ENCODE measurements around the gene TXNL1. TPM values are rescaled to one million over a fixed set of nuclear protein-coding genes. Genes with fewer than 3 reads are reported as not detected.
"Not testable (repeated sequence)": the region's sequence is repeated elsewhere in the genome, so short reads cannot be mapped to it uniquely, and the experiment has no call there.

TXNL1 gene
- total RNA-seq = 10 to 100 TPM; 66.4 to 85.4 TPM

- ATAC-seq = peak; percentile 97 to 99
- peaks cover 0 to 9% of the 10 kb centered on the region in 2 donors for H3K9me3 Mint-ChIP-seq
- peaks cover 23 to 34% of the 10 kb centered on the region in 2 donors for H3K36me3 Mint-ChIP-seq
- H3K27ac Mint-ChIP-seq = peak within 1 kb of the TSS; percentile 98 to 99
- peak; percentile 96 to 98 for DNase-seq (ENCODE audit: low spot score in 2 of 2)
Observed at GRCh38 chr18:56638232-56639103, at the start of gene TXNL1. Gene TXNL1 (minus strand): TSS chr18:56638592. CDS start chr18:56638440, 152 bp downstream.

DNA sequence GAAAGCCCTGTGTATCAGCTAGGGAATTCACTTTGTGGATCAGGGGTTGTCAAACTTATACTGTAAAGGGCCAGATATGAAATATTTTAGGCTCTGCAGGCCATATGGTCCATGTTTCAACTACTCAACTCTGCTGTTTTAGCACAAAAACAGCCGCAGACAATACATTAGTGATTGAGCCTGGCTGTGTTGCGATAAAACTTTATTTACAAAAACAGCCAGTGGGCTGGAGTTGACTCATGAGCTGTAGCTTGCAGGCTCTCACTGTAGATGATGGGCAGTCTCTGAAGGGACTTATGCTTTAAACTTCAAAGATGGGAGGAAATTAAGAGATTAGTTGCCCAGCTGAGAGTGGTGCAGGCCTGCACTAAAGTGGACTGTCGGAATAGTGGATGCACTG is 45.9 kb upstream of the TXNL1 start:
- ATAC-seq (no peak), DNase-seq (ENCODE audit: low spot score in 2 of 2) (no peak)
- no peaks in the 10 kb centered on the region for H3K36me3 Mint-ChIP-seq
- H3K9me3 Mint-ChIP-seq = no peaks in the 10 kb centered on the region
- H3K27ac Mint-ChIP-seq = no peak overlapping the region

- no peaks in the 10 kb centered on the region for H3K9me3 Mint-ChIP-seq
- ATAC-seq (no peak), DNase-seq (ENCODE audit: low spot score in 2 of 2) (no peak)
- H3K36me3 Mint-ChIP-seq = peaks cover 10% of the 10 kb centered on the region in 2 donors
- H3K27ac Mint-ChIP-seq = no peak overlapping the region
Observed at GRCh38 chr18:56678836-56679565, 40.6 kb upstream of the TXNL1 start.

- no peak for DNase-seq (ENCODE audit: low spot score in 2 of 2)
- Mint-ChIP-seq H3K27ac (no peak overlapping the region), H3K9me3 (no peaks in the 10 kb centered on the region), H3K36me3 (peaks cover 10% of the 10 kb centered on the region in 2 donors)
- no peak for ATAC-seq
Observed at GRCh38 chr18:56676639-56677038, 38.2 kb upstream of the TXNL1 start.

DNA sequence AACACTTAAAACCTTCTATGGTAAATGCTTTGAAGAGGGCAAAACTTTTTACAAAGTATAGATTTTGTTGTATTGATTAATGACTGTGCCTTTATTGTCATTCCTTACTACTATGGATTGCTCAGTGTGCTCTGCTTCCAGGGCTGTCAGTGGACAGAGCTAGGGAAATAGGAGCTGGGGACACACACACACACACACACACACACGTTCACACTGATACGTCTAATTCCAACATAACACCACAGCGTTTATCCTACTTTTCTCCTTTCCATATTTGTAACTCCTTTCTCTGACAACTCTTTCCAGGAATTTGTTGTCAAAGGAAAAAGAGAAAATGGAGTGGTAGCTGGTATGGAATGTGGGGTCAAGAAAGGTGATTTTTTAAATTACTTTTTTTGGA is 34.6 kb upstream of the TXNL1 start:
- H3K36me3 Mint-ChIP-seq = peaks cover 5 to 6% of the 10 kb centered on the region in 2 donors
- ATAC-seq = no peak
- H3K27ac Mint-ChIP-seq = no peak overlapping the region
- DNase-seq (ENCODE audit: low spot score in 2 of 2) = no peak
- H3K9me3 Mint-ChIP-seq = no peaks in the 10 kb centered on the region

DNA sequence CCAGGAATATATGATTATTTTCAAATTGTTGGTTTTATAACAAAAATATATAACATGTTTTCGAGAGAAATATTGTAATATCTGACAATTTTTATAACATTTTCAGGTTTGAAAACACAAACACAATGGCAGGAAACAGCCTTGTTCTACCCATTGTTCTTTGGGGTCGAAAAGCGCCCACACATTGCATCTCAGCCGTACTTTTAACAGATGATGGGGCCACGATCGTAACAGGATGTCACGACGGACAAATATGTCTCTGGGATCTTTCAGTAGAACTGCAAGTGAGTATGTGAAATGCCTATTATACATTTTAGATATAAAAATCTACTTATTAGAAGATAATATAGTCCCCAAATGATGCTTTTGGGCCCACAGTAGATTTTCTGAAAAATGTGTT is 34.0 kb upstream of the TXNL1 start:
- no peak for DNase-seq (ENCODE audit: low spot score in 2 of 2)
- H3K9me3 Mint-ChIP-seq = no peaks in the 10 kb centered on the region
- H3K36me3 Mint-ChIP-seq = no peaks in the 10 kb centered on the region
- H3K27ac Mint-ChIP-seq = no peak overlapping the region
- ATAC-seq = no peak

- DNase-seq (ENCODE audit: low spot score in 2 of 2) (no peak), ATAC-seq (no peak)
- no peak overlapping the region for H3K27ac Mint-ChIP-seq
- H3K9me3 Mint-ChIP-seq = no peaks in the 10 kb centered on the region
- H3K36me3 Mint-ChIP-seq = peaks cover 11% of the 10 kb centered on the region in 2 donors
Observed at GRCh38 chr18:56662902-56663301, 24.5 kb upstream of the TXNL1 start.

- Mint-ChIP-seq H3K27ac (no peak overlapping the region), H3K36me3 (peaks cover 11% of the 10 kb centered on the region in 2 donors), H3K9me3 (no peaks in the 10 kb centered on the region)
- DNase-seq (ENCODE audit: low spot score in 2 of 2) (no peak), ATAC-seq (no peak)
Observed at GRCh38 chr18:56662502-56662901, 24.1 kb upstream of the TXNL1 start.

DNA sequence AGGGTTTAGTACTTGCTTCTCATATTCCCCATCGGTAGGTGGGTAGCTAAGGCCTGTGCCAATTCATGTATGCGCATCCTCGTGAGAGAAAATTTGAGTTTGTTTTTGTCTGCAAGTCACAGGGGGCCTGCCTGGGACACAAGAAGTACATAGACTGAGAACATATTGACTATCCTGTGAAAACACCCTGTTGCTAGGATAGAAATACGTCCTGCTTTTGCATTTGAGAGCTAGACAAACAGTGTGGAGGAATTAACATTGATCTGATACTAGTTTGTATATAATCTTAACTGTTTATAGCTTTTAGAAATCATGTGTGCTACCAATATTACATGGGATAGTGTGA is 23.6 kb upstream of the TXNL1 start:
- ATAC-seq = no peak
- H3K36me3 Mint-ChIP-seq = peaks cover 11% of the 10 kb centered on the region in 2 donors

DNA sequence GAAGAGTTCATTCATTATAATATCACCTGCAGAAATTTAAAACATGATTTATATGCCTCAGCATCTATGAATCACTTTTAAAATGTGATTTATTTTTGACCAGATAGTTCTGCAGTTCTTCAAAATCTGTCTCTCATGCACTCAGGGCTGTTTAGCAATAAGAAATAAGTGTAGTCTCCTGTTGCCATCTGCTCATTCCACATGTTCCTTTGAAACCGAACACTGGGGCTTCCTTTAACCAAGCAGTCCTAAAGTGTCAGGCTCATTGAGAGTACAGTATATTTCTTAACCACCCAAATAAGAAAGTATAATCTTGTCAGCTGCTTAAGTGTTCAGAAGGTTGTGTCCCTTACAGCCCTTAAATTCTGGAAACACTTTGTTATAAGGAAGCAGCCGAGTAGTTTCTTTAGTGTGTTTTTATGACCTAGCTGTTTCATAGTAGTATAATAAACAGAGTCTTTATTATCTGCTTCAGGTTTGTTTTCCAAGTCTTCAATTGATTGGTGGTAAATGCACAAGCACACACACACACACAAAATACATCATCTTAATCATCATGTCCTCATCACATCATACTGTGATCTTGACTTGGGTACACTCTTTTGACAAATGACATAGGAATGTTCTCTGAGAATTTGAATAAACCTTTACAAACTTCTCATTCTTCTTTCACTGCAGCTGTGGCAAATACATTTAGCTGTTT is 23.1 kb upstream of the TXNL1 start:
- ATAC-seq (no peak), DNase-seq (ENCODE audit: low spot score in 2 of 2) (no peak)
- Mint-ChIP-seq H3K36me3 (peaks cover 11% of the 10 kb centered on the region in 2 donors), H3K9me3 (no peaks in the 10 kb centered on the region), H3K27ac (no peak overlapping the region)

More for the DNA sequence above, 23.6 kb upstream of the TXNL1 start:
- Mint-ChIP-seq H3K9me3 (no peaks in the 10 kb centered on the region), H3K27ac (no peak overlapping the region)
- no peak for DNase-seq (ENCODE audit: low spot score in 2 of 2)

DNA sequence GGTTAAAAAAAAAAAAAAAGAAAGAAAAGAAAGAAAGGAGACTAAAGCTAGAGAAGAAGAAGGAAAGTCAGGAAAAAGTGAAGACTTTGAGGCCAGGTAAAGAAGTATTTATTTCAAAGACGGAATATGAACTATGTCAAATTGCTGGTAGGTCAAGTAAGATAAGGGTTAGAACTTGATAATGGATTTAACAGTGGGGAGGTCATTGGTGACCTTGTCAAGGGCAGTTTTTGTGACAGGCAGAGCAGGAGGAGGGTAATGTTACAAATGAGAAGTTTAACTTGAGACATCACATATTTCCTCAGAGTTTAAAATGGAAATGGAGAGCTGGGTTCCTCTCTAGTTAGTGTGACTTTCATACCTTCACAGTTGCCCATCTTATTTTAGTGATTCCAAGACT is 22.3 kb upstream of the TXNL1 start:
- H3K9me3 Mint-ChIP-seq = no peaks in the 10 kb centered on the region
- DNase-seq (ENCODE audit: low spot score in 2 of 2) = no peak
- H3K27ac Mint-ChIP-seq = no peak overlapping the region
- ATAC-seq = no peak
- H3K36me3 Mint-ChIP-seq = peaks cover 11% of the 10 kb centered on the region in 2 donors

GRCh38 chr18:56659111-56659510 is 20.7 kb upstream of the TXNL1 start:
- ATAC-seq (no peak), DNase-seq (ENCODE audit: low spot score in 2 of 2) (no peak)
- Mint-ChIP-seq H3K9me3 (no peaks in the 10 kb centered on the region), H3K36me3 (peaks cover 11 to 19% of the 10 kb centered on the region in 2 donors), H3K27ac (no peak overlapping the region)

DNA sequence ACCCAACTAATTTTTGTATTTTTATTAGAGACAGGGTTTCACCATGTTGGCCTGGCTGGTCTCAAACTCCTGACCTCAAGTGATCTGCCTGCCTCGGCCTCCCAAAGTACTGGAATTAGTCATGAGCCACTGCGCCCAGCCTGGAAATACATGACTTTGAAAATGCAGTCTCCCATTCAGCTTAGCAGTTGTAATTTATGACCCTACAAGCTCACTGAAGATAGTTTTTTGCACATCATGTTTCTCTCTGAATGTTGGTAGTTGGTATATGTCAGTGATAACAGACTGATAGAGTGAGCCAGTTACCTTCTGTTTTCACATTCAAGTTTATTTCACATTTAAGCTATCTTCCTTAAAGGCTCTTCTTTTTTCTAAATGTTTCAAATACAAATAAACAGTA is 19.9 kb upstream of the TXNL1 start:
- Mint-ChIP-seq H3K27ac (no peak overlapping the region), H3K9me3 (peaks cover 0 to 5% of the 10 kb centered on the region in 2 donors), H3K36me3 (peaks cover 15 to 28% of the 10 kb centered on the region in 2 donors)
- DNase-seq (ENCODE audit: low spot score in 2 of 2) (no peak), ATAC-seq (no peak)

DNA sequence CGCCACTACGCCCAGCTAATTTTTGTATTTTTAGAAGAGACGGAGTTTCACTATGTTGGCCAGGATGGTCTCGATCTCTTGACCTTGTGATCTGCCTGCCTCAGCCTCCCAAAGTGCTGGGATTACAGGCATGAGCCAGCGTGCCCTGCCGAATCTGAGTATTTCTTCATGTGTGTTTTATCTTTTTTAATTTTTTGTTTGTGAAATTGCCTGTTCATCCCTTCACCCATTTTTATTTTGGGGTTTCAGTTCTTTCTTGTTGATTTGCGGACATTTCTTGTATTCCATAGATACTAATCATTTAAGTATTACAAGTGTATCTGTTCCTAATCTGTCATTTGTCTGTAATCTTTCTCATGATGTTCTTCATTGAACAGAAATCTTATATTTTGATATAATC is 15.9 kb upstream of the TXNL1 start:
- peak overlapping the region; percentile 53 to 97 for H3K27ac Mint-ChIP-seq

DNA sequence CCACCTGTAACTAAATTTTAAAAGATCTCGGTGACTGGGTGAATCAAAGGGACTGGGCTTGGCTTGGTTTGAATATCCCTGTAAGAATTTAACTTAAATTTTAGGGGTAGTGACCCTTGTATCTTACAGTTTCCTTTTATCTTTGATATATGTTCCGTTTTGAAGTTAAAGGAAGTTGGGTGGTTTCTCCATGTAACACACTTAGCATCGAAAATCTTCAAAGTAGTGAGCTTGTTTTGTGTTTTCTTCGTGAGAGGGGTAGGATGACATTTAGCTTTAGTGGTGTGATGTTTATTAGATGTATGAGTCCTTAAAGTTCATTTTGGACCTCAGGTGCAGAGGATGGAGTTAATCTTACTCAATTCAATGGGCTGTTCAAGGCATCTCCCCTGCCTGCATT is 14.4 kb upstream of the TXNL1 start:
- Mint-ChIP-seq H3K36me3 (peaks cover 27% of the 10 kb centered on the region in 2 donors), H3K9me3 (peaks cover 5 to 14% of the 10 kb centered on the region in 2 donors), H3K27ac (peak overlapping the region in 1 of 2 donors; percentile 97)
- no peak for ATAC-seq
- DNase-seq (ENCODE audit: low spot score in 2 of 2) = no peak

More for the DNA sequence above, 15.9 kb upstream of the TXNL1 start:
- ATAC-seq; DNase-seq (ENCODE audit: low spot score in 2 of 2): not testable (repeated sequence)
- Mint-ChIP-seq H3K36me3 (peaks cover 30 to 31% of the 10 kb centered on the region in 2 donors), H3K9me3 (peaks cover 5 to 14% of the 10 kb centered on the region in 2 donors)

DNA sequence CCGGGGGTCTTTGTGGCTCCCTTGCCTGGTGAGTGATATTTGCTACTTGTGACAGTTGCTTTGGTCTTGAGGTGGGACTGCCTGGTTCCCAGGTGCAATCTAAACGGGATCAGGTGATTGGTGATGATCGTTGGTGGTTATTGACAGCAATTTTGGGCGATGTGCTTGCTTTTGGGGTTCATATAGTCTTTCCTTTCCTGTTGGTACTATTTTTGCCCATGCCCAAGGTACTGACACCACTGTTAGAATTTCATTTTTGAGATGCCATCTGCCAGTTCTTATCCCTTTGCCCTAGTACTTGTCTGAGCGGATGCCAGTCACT is 13.3 kb upstream of the TXNL1 start:
- H3K27ac Mint-ChIP-seq = peak overlapping the region; percentile 97 to 98
- ATAC-seq = no peak
- H3K9me3 Mint-ChIP-seq = peaks cover 5 to 14% of the 10 kb centered on the region in 2 donors
- H3K36me3 Mint-ChIP-seq = peaks cover 27% of the 10 kb centered on the region in 2 donors
- no peak for DNase-seq (ENCODE audit: low spot score in 2 of 2)
